Measurements from ENCODE around the gene LZTS3.

- TF ChIP-seq EZH2 (IDR thresholded peaks at IDR 0.05; ENCODE audit: borderline replicate concordance) (no peak), CTCF (IDR thresholded peaks at IDR 0.05; ENCODE audit: poor library complexity) (no peak)
These were observed 6.4 kb downstream of the LZTS3 start for GRCh38 chr20:3166913-3167342.
